GM12872 (cell line): ENCODE data around the gene ARFRP1.

Experiments used
- TF ChIP-seq, protein P1 (sequence below): IDR thresholded peaks from 3 replicates; pipeline ENCODE4 v1.5.1; 2011; ENCODE audit warnings: low read depth, mild to moderate bottlenecking, low read length, moderate library complexity; ENCODE audit not compliant: insufficient read depth

Gene ARFRP1

DNA sequence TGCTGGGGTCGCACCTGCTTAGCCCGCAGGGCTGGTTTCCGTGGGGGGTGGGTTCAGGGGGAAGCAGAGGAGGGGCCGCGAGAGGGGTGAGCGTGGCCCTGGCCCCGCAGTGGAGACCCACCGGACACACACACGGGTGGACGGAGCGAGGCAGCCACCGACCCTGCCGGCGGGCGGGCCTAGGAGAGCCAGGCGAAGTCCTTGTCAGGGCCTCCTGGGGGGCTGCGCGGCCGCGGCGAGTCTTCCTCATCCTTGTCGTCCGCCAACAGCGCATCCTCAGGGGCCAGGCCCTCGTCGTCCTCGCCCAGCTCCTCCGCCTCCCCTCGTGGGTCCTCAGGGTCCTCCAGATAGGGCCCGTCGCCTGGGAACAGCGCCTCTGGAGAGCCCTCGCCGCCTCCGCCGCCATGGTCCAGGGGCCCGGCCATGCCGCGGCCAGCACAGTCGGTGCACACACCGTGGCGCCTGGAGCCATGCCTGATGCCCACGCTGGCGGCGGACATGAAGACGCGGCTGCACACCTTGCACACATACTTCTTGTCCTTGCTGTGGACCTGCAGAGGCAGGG, 39.1 kb upstream of the ARFRP1 start:
- TF ChIP-seq, protein P1, sequence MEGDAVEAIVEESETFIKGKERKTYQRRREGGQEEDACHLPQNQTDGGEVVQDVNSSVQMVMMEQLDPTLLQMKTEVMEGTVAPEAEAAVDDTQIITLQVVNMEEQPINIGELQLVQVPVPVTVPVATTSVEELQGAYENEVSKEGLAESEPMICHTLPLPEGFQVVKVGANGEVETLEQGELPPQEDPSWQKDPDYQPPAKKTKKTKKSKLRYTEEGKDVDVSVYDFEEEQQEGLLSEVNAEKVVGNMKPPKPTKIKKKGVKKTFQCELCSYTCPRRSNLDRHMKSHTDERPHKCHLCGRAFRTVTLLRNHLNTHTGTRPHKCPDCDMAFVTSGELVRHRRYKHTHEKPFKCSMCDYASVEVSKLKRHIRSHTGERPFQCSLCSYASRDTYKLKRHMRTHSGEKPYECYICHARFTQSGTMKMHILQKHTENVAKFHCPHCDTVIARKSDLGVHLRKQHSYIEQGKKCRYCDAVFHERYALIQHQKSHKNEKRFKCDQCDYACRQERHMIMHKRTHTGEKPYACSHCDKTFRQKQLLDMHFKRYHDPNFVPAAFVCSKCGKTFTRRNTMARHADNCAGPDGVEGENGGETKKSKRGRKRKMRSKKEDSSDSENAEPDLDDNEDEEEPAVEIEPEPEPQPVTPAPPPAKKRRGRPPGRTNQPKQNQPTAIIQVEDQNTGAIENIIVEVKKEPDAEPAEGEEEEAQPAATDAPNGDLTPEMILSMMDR, result no peak

GRCh38 chr20:63745961-63746731, 38.4 kb upstream of the ARFRP1 start:
- TF ChIP-seq, protein P1, result no peak

GRCh38 chr20:63745424-63745805, 37.6 kb upstream of the ARFRP1 start:
- TF ChIP-seq, protein P1, result no peak

GRCh38 chr20:63744574-63745423, 37.0 kb upstream of the ARFRP1 start:
- TF ChIP-seq, protein P1, result no peak

DNA sequence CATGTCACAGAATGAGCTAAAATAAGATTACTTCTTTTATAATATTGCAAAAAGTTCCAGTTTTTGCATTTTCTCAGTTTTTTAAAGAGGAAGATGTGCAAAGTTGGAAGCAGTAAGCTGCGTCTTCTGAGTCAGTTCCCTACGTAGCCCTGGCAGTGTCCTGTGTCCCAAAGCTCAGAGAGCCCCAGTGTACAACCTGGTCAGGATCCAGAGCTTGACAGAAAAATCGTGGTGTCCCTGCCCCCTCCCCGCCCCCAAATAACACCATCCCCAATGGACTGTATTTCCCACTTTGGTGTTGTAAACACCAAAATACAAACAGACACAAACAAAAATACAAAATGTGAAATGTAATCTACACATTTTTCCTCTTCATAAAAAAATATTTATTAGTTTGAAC, 36.4 kb upstream of the ARFRP1 start:
- TF ChIP-seq, protein P1, result no peak

- TF ChIP-seq, protein P1, result no peak
These were observed 35.6 kb upstream of the ARFRP1 start for GRCh38 chr20:63743210-63743970.
